Osteoblast (primary cell): Measurements from ENCODE around the gene EPC2. TPM values are rescaled to one million over a fixed set of nuclear protein-coding genes. Genes with fewer than 3 reads are reported as not detected.

Source experiments
- DNase-seq: peaks from one replicate; pipeline ENCODE4 v3.0.0; 2011; ENCODE audit warnings: low spot score, mixed read lengths; ENCODE audit not compliant: insufficient read length; ENCODE audit errors: missing footprints
- H2AFZ ChIP-seq: 2 replicates; pipeline ENCODE4 v1.6.0; 2011; ENCODE audit warnings: mild to moderate bottlenecking, low read length
- H3K27ac ChIP-seq: 2 replicates; pipeline ENCODE4 v1.5.1; 2011; ENCODE audit warnings: mild to moderate bottlenecking, low read depth, low read length, moderate library complexity
- H3K27me3 ChIP-seq: 2 replicates; pipeline ENCODE4 v1.6.0; 2012; ENCODE audit warnings: mild to moderate bottlenecking, control low read depth, inconsistent platforms, low read length, moderate library complexity; ENCODE audit not compliant: insufficient read depth
- H3K36me3 ChIP-seq: 2 replicates; pipeline ENCODE4 v1.5.1; 2011; ENCODE audit warnings: mild to moderate bottlenecking, low read length, control low read depth, moderate library complexity; ENCODE audit not compliant: insufficient read depth
- H3K4me1 ChIP-seq: 2 replicates; pipeline ENCODE4 v1.5.1; 2011; ENCODE audit warnings: mild to moderate bottlenecking, low read length, control low read depth, moderate library complexity; ENCODE audit not compliant: insufficient read depth
- H3K4me2 ChIP-seq: 2 replicates; pipeline ENCODE4 v1.6.0; 2011; ENCODE audit warnings: mild to moderate bottlenecking, low read length; ENCODE audit not compliant: insufficient read depth
- H3K4me3 ChIP-seq: fragments of 200-600 bp; sonication (generic); 3 replicates; pipeline ENCODE4 v1.5.1; 2012; ENCODE audit warnings: mild to moderate bottlenecking, low read length, inconsistent platforms; ENCODE audit not compliant: insufficient read depth
- H3K79me2 ChIP-seq: 2 replicates; pipeline ENCODE4 v1.6.0; 2012; ENCODE audit warnings: mild to moderate bottlenecking, low read length, control low read depth, inconsistent platforms; ENCODE audit not compliant: insufficient read depth
- H3K9me3 ChIP-seq: 2 replicates; pipeline ENCODE4 v1.5.1; 2011; ENCODE audit warnings: low read depth, low read length, control low read depth
- H4K20me1 ChIP-seq: 2 replicates; pipeline ENCODE4 v1.6.0; 2012; ENCODE audit warnings: mild to moderate bottlenecking, low read length, control low read depth; ENCODE audit not compliant: insufficient read depth
- CTCF ChIP-seq: IDR thresholded peaks from 2 replicates; pipeline ENCODE4 v1.5.1; 2011; ENCODE audit warnings: mild to moderate bottlenecking, low read depth, low read length, moderate library complexity; ENCODE audit errors: extremely low read depth
- total RNA-seq: library from RNA; depleted of rRNA; stranded (reverse); fragments of >200 nt; gene quantifications from 2 replicates; pipeline ENCODE4 v1.2.3, GENCODE V29; 2012

Gene EPC2
- total RNA-seq, 1 donor: 29.3 TPM

- no peak overlapping the region for H3K4me3 ChIP-seq
- peak; percentile 32 for TF ChIP-seq CTCF
- peaks cover 5% of the 10 kb centered on the region for H3K4me1 ChIP-seq
- H3K4me2 ChIP-seq: no peak overlapping the region
- peaks cover 6% of the 10 kb centered on the region for H3K79me2 ChIP-seq
- H3K36me3 ChIP-seq: no peaks in the 10 kb centered on the region
- H3K9me3 ChIP-seq: no peaks in the 10 kb centered on the region
- H3K27me3 ChIP-seq: peaks cover 33% of the 10 kb centered on the region
- no peak overlapping the region for H2AFZ ChIP-seq
- peaks cover 5% of the 10 kb centered on the region for H4K20me1 ChIP-seq
- DNase-seq: no peak
- H3K27ac ChIP-seq: no peak overlapping the region
These were observed 3.8 kb upstream of the EPC2 start for GRCh38 chr2:148640767-148641166.

- H3K9me3 ChIP-seq: no peaks in the 10 kb centered on the region
- no peak for DNase-seq
- no peak overlapping the region for H3K4me2 ChIP-seq
- no peak overlapping the region for H3K27ac ChIP-seq
- H3K4me1 ChIP-seq: peaks cover 11% of the 10 kb centered on the region
- H2AFZ ChIP-seq: no peak overlapping the region
- peaks cover 19% of the 10 kb centered on the region for H4K20me1 ChIP-seq
- H3K4me3 ChIP-seq: no peak overlapping the region
- peaks cover 20% of the 10 kb centered on the region for H3K79me2 ChIP-seq
- H3K36me3 ChIP-seq: no peaks in the 10 kb centered on the region
- H3K27me3 ChIP-seq: peaks cover 29% of the 10 kb centered on the region
- TF ChIP-seq CTCF: no peak
These were observed 2.3 kb upstream of the EPC2 start for GRCh38 chr2:148642112-148642744.

- Histone ChIP-seq H3K4me2 (no peak overlapping the region), H3K36me3 (no peaks in the 10 kb centered on the region), H4K20me1 (peaks cover 24% of the 10 kb centered on the region), H3K4me3 (no peak overlapping the region), H3K9me3 (no peaks in the 10 kb centered on the region), H3K79me2 (peaks cover 27% of the 10 kb centered on the region), H3K4me1 (peaks cover 11% of the 10 kb centered on the region), H2AFZ (no peak overlapping the region), H3K27me3 (peaks cover 29% of the 10 kb centered on the region), H3K27ac (no peak overlapping the region)
- no peak for DNase-seq
- TF ChIP-seq CTCF: no peak
These were observed 1.6 kb upstream of the EPC2 start for GRCh38 chr2:148642891-148643416.

- H2AFZ ChIP-seq: peak overlapping the region; percentile 73
- no peak for DNase-seq
- H3K4me3 ChIP-seq: no peak overlapping the region
These were observed 1.1 kb upstream of the EPC2 start for GRCh38 chr2:148643421-148643820.

More at GRCh38 chr2:148643421-148643820, 1.1 kb upstream of the EPC2 start:
- Histone ChIP-seq H4K20me1 (peaks cover 29% of the 10 kb centered on the region), H3K4me2 (peak overlapping the region; percentile 90), H3K9me3 (no peaks in the 10 kb centered on the region), H3K27me3 (peaks cover 29% of the 10 kb centered on the region), H3K79me2 (peaks cover 32% of the 10 kb centered on the region), H3K36me3 (no peaks in the 10 kb centered on the region), H3K4me1 (peaks cover 11% of the 10 kb centered on the region), H3K27ac (no peak overlapping the region)
- no peak for TF ChIP-seq CTCF
